Body of pancreas (tissue), 4 donors: ENCODE measurements around the gene OGFR.

Experiments used
- POLR2A ChIP-seq, 3 donors: fragments of 450-650 bp; IDR thresholded peaks; one replicate each; pipeline ENCODE4 v1.6.1; 2016; ENCODE audit warnings: antibody characterized with exemption in 3 of 3, mild to moderate bottlenecking in 2 of 3
- TF ChIP-seq, protein P1 (sequence below), 7 experiments: fragments of 450-650 bp in 4 of 7; fragments of 200-600 bp in 3 of 7; sonication (generic) in 3 of 7; IDR thresholded peaks; one replicate each; pipeline ENCODE4 v1.5.1; 2016 to 2019; ENCODE audit warnings: antibody characterized with exemption in 7 of 7

DNA sequence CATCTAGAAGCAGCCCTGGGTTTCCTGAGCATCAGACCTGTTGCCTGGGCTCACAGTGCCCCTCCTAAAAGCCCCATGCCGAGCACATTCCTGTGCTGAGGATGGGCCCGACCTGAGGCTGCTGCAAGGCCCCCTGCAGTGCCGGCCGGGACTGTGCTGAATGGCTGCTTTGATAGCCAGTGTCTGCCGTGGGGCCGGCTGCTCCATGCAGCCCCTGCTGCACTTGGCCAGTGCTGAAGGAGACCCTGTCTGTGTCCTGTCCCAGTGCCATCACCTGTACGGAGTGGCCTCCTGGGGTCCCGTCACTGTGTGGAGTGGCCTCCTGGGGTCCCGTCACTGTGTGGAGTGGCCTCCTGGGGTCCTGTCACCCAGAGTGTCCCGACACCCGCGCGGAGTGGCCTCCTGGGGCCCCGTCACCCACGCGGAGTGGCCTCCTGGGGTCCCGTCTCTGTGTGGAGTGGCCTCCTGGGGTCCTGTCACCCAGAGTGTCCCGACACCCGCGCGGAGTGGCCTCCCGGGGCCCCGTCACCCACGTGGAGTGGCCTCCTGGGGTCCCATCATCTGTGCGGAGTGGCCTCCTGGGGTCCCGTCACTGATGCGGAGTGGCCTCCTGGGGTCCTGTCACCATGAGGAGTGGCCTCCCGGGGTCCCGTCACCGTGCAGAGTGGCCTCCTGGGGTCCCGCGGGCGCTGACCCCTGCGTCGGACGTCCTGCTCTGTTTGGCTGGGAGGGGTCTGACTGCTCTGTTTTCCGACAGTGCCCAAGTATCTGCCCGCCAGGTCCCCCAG lies 19.2 kb downstream of the OGFR start:
- peak in 1 of 3 donors; percentile 45 for TF ChIP-seq POLR2A (IDR thresholded peaks at IDR 0.05)
- TF ChIP-seq, protein P1, sequence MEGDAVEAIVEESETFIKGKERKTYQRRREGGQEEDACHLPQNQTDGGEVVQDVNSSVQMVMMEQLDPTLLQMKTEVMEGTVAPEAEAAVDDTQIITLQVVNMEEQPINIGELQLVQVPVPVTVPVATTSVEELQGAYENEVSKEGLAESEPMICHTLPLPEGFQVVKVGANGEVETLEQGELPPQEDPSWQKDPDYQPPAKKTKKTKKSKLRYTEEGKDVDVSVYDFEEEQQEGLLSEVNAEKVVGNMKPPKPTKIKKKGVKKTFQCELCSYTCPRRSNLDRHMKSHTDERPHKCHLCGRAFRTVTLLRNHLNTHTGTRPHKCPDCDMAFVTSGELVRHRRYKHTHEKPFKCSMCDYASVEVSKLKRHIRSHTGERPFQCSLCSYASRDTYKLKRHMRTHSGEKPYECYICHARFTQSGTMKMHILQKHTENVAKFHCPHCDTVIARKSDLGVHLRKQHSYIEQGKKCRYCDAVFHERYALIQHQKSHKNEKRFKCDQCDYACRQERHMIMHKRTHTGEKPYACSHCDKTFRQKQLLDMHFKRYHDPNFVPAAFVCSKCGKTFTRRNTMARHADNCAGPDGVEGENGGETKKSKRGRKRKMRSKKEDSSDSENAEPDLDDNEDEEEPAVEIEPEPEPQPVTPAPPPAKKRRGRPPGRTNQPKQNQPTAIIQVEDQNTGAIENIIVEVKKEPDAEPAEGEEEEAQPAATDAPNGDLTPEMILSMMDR (IDR thresholded peaks at IDR 0.05), result no peak
